IgD-negative memory B cell (primary cell): Measurements from ENCODE around the gene KRTAP10-6. TPM values are rescaled to one million over a fixed set of nuclear protein-coding genes. Genes with fewer than 3 reads are reported as not detected.
"Not testable (repeated sequence)": the region's sequence is repeated elsewhere in the genome, so short reads cannot be mapped to it uniquely, and the experiment has no call there.

Source experiments
- H3K27ac Mint-ChIP-seq, 3 donors: one replicate each; pipeline ENCODE4 v1.8.0; 2020 to 2022; ENCODE audit warnings: mild to moderate bottlenecking in 3 of 3, mixed read lengths in 3 of 3, moderate library complexity in 1 of 3
- H3K27me3 Mint-ChIP-seq: one replicate; pipeline ENCODE4 v1.8.0; 2021; ENCODE audit warnings: mixed read lengths
- H3K36me3 Mint-ChIP-seq: one replicate; pipeline ENCODE4 v1.8.0; 2020; ENCODE audit warnings: mild to moderate bottlenecking, mixed read lengths
- H3K4me1 Mint-ChIP-seq, 3 donors: one replicate each; pipeline ENCODE4 v1.8.0; 2020 to 2022; ENCODE audit warnings: mixed read lengths in 3 of 3, mild to moderate bottlenecking in 1 of 3
- H3K4me3 Mint-ChIP-seq, 4 donors: one replicate each; pipeline ENCODE4 v1.8.0; 2020 to 2022; ENCODE audit warnings: mild to moderate bottlenecking in 4 of 4, mixed read lengths in 4 of 4, moderate library complexity in 3 of 4
- H3K9me3 Mint-ChIP-seq, 3 donors: one replicate each; pipeline ENCODE4 v1.8.0; 2020 to 2021; ENCODE audit warnings: mixed read lengths in 3 of 3, mild to moderate bottlenecking in 1 of 3
- polyA plus RNA-seq: library from polyadenylated mRNA; unstranded; fragments of 300-500 nt; fragmentation: Illumina TruSeq; gene quantifications from one replicate; pipeline ENCODE4 v1.2.3, GENCODE V29; 2021

KRTAP10-6 gene
- polyA plus RNA-seq, 1 donor from 2014 or later: not detected

- no peak overlapping the region for H3K4me3 Mint-ChIP-seq
- peaks cover 4 to 12% (median 12%) of the 10 kb centered on the region in 3 donors for H3K4me1 Mint-ChIP-seq
- peaks cover 48% of the 10 kb centered on the region for H3K27me3 Mint-ChIP-seq
- peaks cover 3% of the 10 kb centered on the region for H3K36me3 Mint-ChIP-seq
- H3K27ac Mint-ChIP-seq: no peak overlapping the region
- H3K9me3 Mint-ChIP-seq: peaks cover under 1 to 10% (median 9%) of the 10 kb centered on the region in 3 donors
Observed at GRCh38 chr21:44552136-44552535, 40.2 kb downstream of the KRTAP10-6 start.

GRCh38 chr21:44551340-44551961 is 40.9 kb downstream of the KRTAP10-6 start, which contains the start of gene KRTAP10-2:
Gene KRTAP10-2 (minus strand): TSS chr21:44551505. CDS start chr21:44551458, 47 bp downstream.
- H3K4me3 Mint-ChIP-seq: no peak within 1 kb of the TSS
- peaks cover 43% of the 10 kb centered on the region for H3K27me3 Mint-ChIP-seq
- H3K36me3 Mint-ChIP-seq: peaks cover 3% of the 10 kb centered on the region
- peaks cover 0 to 12% (median 7%) of the 10 kb centered on the region in 3 donors for H3K4me1 Mint-ChIP-seq
- no peak within 1 kb of the TSS for H3K27ac Mint-ChIP-seq
- peaks cover 7 to 17% (median 15%) of the 10 kb centered on the region in 3 donors for H3K9me3 Mint-ChIP-seq

GRCh38 chr21:44550807-44551206 is 41.5 kb downstream of the KRTAP10-6 start:
- Mint-ChIP-seq H3K9me3 (peaks cover 7 to 18% (median 17%) of the 10 kb centered on the region in 3 donors), H3K27ac (no peak overlapping the region), H3K36me3 (peaks cover 3% of the 10 kb centered on the region), H3K4me3 (no peak overlapping the region), H3K27me3 (peaks cover 41% of the 10 kb centered on the region), H3K4me1 (peaks cover 0 to 12% (median 7%) of the 10 kb centered on the region in 3 donors)

- H3K4me3 Mint-ChIP-seq, H3K36me3 Mint-ChIP-seq, H3K27ac Mint-ChIP-seq: not testable (repeated sequence)
- Mint-ChIP-seq H3K4me1 (peaks cover 0 to 12% (median 7%) of the 10 kb centered on the region in 3 donors), H3K9me3 (peaks cover 9 to 23% (median 19%) of the 10 kb centered on the region in 3 donors), H3K27me3 (peaks cover 38% of the 10 kb centered on the region)
Observed at GRCh38 chr21:44550285-44550684, 42.0 kb downstream of the KRTAP10-6 start.

GRCh38 chr21:44549525-44550211 is 42.6 kb downstream of the KRTAP10-6 start:
- peaks cover 0 to 12% (median 7%) of the 10 kb centered on the region in 3 donors for H3K4me1 Mint-ChIP-seq
- peaks cover 36% of the 10 kb centered on the region for H3K27me3 Mint-ChIP-seq
- H3K4me3 Mint-ChIP-seq: no peak overlapping the region
- H3K36me3 Mint-ChIP-seq: peaks cover 3% of the 10 kb centered on the region
- H3K9me3 Mint-ChIP-seq: peaks cover 9 to 24% (median 19%) of the 10 kb centered on the region in 3 donors
- no peak overlapping the region for H3K27ac Mint-ChIP-seq

- H3K4me3 Mint-ChIP-seq: peak overlapping the region in 1 of 4 donors; percentile 74
- H3K27ac Mint-ChIP-seq: no peak overlapping the region
- H3K9me3 Mint-ChIP-seq: peaks cover 9 to 24% (median 19%) of the 10 kb centered on the region in 3 donors
- peaks cover 3% of the 10 kb centered on the region for H3K36me3 Mint-ChIP-seq
- peaks cover 0 to 12% (median 7%) of the 10 kb centered on the region in 3 donors for H3K4me1 Mint-ChIP-seq
- H3K27me3 Mint-ChIP-seq: peaks cover 31% of the 10 kb centered on the region
Observed at GRCh38 chr21:44548922-44549321, 43.4 kb downstream of the KRTAP10-6 start.

GRCh38 chr21:44548381-44548780 is 43.9 kb downstream of the KRTAP10-6 start:
- Mint-ChIP-seq H3K4me3 (peak overlapping the region in 1 of 4 donors; percentile 4), H3K9me3 (peaks cover 9 to 24% (median 19%) of the 10 kb centered on the region in 3 donors), H3K36me3 (peaks cover 3% of the 10 kb centered on the region), H3K4me1 (peaks cover 0 to 12% (median 7%) of the 10 kb centered on the region in 3 donors), H3K27ac (no peak overlapping the region), H3K27me3 (peaks cover 29% of the 10 kb centered on the region)

GRCh38 chr21:44547656-44548331 is 44.5 kb downstream of the KRTAP10-6 start:
- no peak overlapping the region for H3K27ac Mint-ChIP-seq
- H3K9me3 Mint-ChIP-seq: peaks cover 9 to 24% (median 19%) of the 10 kb centered on the region in 3 donors
- peaks cover 0 to 12% (median 7%) of the 10 kb centered on the region in 3 donors for H3K4me1 Mint-ChIP-seq

GRCh38 chr21:44544566-44544965 is 47.7 kb downstream of the KRTAP10-6 start:
- Mint-ChIP-seq H3K27me3 (peaks cover 19% of the 10 kb centered on the region), H3K9me3 (peaks cover 9 to 24% (median 19%) of the 10 kb centered on the region in 3 donors), H3K4me3 (no peak overlapping the region), H3K4me1 (peaks cover 0 to 12% (median 5%) of the 10 kb centered on the region in 3 donors), H3K27ac (no peak overlapping the region), H3K36me3 (peaks cover 3% of the 10 kb centered on the region)

More at GRCh38 chr21:44547656-44548331, 44.5 kb downstream of the KRTAP10-6 start:
- Mint-ChIP-seq H3K36me3 (peaks cover 3% of the 10 kb centered on the region), H3K27me3 (peaks cover 25% of the 10 kb centered on the region), H3K4me3 (peak overlapping the region in 3 of 4 donors; percentile 13 to 80 (median 79))

GRCh38 chr21:44542716-44543115 is 49.6 kb downstream of the KRTAP10-6 start:
- Mint-ChIP-seq H3K9me3 (peaks cover 9 to 19% (median 17%) of the 10 kb centered on the region in 3 donors), H3K4me1 (peaks cover 0 to 7% (median 0%) of the 10 kb centered on the region in 3 donors), H3K36me3 (peaks cover 1% of the 10 kb centered on the region), H3K27ac (no peak overlapping the region), H3K27me3 (peaks cover 8% of the 10 kb centered on the region), H3K4me3 (no peak overlapping the region)

Other genes with a start within 250 kb of the KRTAP10-6 start
- 5.1 TPM for gene TRPM2, start 238.9 kb downstream of the KRTAP10-6 start, polyA plus RNA-seq
- gene LRRC3, start 137.0 kb downstream of the KRTAP10-6 start, polyA plus RNA-seq: 0.14 TPM
- not detected for gene KRTAP10-1, start 52.3 kb downstream of the KRTAP10-6 start, polyA plus RNA-seq
- not detected for gene KRTAP10-2, start 41.0 kb downstream of the KRTAP10-6 start, polyA plus RNA-seq
- gene KRTAP10-3, start 33.7 kb downstream of the KRTAP10-6 start, polyA plus RNA-seq: not detected
- not detected for gene KRTAP10-4, start 18.8 kb downstream of the KRTAP10-6 start, polyA plus RNA-seq
- not detected for gene KRTAP10-5, start 11.9 kb downstream of the KRTAP10-6 start, polyA plus RNA-seq
- gene KRTAP10-7, start 8.1 kb upstream of the KRTAP10-6 start, polyA plus RNA-seq: not detected
- gene KRTAP10-8, start 19.6 kb upstream of the KRTAP10-6 start, polyA plus RNA-seq: not detected
- not detected for gene KRTAP10-9, start 34.6 kb upstream of the KRTAP10-6 start, polyA plus RNA-seq
- not detected for gene KRTAP10-10, start 44.9 kb upstream of the KRTAP10-6 start, polyA plus RNA-seq
- gene KRTAP10-11, start 53.9 kb upstream of the KRTAP10-6 start, polyA plus RNA-seq: not detected
- not detected for gene KRTAP12-4, start 62.2 kb upstream of the KRTAP10-6 start, polyA plus RNA-seq
- not detected for gene KRTAP12-3, start 65.4 kb upstream of the KRTAP10-6 start, polyA plus RNA-seq
- gene KRTAP12-2, start 74.4 kb upstream of the KRTAP10-6 start, polyA plus RNA-seq: not detected
- gene KRTAP12-1, start 89.7 kb upstream of the KRTAP10-6 start, polyA plus RNA-seq: not detected
- gene KRTAP10-12, start 104.7 kb upstream of the KRTAP10-6 start, polyA plus RNA-seq: not detected
- gene TSPEAR, start 119.1 kb upstream of the KRTAP10-6 start, polyA plus RNA-seq: not detected
- gene UBE2G2, start 209.3 kb upstream of the KRTAP10-6 start, polyA plus RNA-seq: 55.7 TPM
- gene SUMO3, start 225.6 kb upstream of the KRTAP10-6 start, polyA plus RNA-seq: 92.3 TPM